GM21367 (cell line): ENCODE results near the gene LMO1.
A peak's percentile ranks its signal among the peaks of the same experiment; 100 is the strongest.

Experiments
- ATAC-seq: cut with Tn5 transposase; IDR thresholded peaks from one replicate; pipeline ENCODE4 v1.9.1; 2021; ENCODE audit not compliant: unreplicated experiment

The LMO1 gene

DNA sequence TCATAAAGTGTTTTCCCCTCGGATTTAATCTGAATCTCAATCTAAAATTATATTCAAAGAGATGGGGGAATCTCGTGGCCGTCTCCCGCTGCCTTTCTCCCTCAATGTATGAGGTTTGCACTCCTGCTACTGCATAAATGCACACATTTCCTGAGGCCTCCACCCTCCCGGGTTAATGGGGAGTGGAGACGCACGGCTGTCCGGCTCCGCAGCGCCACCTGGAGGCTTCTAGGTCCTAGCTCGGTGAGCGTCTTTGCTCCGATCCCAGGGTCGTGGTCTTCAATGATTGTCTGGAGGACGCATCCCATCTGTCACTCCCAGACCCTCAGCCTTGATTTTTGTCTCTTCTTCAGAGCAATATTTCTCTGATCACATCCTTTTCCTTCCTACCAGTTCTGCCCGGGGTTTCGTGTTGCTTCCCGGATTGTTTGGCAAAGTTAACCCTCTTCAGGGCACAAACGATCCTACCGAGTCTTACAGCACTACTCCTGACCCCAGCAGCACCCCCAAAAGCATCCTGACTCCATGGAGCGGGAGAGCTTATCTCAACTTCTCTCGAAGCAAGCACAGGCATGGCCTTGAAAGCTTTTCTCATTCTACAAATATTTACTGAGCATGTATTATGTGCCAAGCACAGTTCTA lies at the start of gene LMO1:
Gene LMO1 (minus strand): TSS at position 110 of the 642 bp plus-strand sequence. CDS start 516 bp downstream, outside the sequence.
- peak; percentile 66 for ATAC-seq

DNA sequence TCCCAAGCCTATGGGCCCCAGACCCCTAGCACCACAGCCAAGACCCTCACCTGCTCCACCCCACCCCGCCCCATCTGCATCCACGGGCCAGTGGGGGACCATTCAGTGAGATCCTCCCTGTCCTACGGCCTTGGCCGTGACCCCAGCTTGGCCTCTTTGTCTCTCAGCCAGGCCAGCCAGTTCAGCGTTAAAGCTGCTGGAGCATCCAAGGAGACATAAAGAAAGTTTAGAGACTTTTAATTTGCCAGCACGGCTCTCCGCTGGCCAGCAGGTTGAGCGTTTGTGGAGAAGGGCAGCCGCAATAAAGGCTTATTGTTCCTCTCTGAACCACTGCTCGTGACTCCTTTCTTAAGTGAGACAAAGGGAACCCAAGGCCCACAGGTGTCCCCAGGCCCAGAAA lies 49.3 kb upstream of the LMO1 start:
- ATAC-seq = no peak

DNA sequence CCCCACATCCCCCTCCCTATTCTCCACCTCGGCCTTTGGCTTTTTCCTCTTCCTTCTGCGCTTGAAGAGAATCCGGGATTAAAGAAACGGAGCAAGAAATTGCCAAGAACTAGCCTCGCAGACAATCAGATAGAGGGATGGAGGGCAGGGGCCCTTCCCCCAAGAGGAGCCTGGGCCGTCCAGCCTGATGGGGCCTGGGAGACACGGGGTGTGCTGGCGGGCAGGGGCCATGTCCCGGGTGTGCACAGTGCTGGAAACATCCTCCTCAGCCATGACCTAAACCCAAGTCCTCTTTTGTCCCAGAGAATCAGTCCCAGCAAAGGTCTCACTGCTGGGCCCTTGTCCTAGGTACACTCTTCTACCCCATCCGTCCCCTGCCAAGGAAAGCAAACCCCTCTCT lies 47.7 kb upstream of the LMO1 start:
- ATAC-seq = no peak

DNA sequence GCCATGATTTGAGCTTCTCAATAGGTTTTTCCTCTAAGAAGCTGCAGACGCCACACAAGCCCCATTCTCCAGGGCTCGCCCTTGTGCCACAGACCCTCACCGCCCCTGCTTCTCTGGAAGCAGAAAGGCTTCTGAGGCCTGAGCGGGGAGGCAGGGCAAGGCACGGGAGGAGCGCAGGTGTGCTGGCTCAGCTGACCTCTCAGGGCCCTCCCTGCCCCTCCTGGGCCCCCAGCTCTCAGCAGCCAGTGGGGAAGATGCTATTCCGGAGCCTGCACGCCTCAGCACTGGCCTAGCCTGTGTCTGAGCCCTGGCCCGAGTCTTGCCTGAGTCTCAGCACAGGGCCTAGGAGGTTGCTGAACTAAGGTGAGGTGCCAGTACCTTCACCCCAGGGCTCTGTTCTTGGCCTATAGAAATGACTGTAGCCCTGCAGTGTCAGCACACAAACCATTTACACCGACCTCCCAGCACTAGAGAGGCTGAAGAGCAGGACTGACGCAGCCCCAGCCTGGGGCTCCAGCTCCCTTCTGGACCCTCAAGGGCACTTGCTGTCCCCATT lies 47.1 kb upstream of the LMO1 start:
- ATAC-seq = no peak

DNA sequence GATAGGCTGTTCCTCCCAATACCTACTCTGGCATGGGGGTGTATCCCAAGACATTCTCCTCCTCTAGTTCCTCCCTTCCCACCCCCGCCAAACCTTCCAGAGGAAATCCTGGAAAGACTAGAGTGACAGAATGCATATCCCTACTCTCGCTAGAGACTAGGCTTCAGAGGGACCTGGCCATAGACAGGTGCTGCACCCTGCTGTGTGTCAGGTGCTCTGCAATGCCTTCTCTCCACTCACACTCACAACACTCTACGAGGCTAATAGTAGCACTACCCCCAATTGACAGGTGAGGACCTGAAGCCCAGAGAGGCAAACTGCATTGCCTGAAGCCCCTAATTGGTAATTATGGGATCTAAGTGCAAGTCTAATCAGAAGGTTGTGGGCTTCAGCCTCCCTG lies 46.2 kb upstream of the LMO1 start:
- ATAC-seq = no peak

DNA sequence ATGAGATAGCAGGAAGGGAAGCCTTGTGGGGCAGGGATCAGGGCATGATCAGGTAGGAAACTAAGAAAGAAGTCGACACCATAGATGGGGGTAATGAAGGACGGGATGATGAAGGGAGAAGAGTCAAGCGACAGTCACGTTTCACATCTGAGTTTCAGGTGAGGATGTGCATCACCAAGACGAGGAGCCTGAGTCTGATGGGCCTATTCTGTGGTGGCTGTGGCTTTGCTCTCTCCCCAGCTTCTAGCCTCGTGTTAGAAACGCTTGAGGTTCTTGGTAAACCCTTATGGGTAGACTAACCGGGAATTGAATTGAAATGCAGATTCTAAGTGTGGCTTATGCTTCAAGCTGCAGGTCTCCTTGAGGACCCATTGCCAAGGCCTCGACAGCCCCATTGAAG lies 45.6 kb upstream of the LMO1 start:
- no peak for ATAC-seq

DNA sequence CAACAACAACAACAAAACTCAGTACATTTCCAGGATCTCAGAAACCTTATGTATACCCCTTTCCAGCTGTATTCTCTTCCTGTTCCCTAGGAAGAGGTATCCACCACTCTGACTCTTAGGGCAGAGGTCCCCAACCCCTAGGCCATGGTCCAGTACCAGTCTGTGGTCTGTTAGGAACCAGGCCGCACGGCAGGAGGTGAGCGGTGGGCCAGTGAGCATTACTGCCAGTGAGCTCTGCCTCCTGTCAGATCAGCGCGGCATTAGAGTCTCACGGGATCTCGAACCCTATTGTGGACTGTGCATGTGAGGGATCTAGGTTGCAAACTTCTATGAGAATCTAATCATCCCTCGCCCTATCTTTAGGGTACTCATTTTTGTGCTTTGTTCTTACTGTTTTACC lies 43.9 kb upstream of the LMO1 start:
- ATAC-seq = no peak

DNA sequence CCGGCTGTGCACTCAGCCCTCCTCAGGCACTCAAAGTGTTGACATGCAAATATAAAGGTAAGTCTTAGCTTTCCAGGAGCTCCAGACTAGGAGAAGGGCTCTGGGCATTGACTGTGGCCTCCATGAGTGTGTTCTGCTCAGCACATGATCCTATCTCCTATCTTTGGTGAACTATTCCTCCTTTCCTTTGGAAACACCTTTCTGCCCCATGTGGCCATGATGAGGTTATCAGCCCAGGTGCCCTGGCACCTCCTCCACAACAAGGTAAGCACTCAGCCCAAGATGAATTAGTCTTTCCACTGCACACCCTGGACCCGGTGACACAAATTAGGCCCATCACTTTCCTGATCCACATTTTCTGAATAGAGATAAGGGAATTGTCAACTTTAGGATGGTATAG lies 37.9 kb upstream of the LMO1 start:
- no peak for ATAC-seq

DNA sequence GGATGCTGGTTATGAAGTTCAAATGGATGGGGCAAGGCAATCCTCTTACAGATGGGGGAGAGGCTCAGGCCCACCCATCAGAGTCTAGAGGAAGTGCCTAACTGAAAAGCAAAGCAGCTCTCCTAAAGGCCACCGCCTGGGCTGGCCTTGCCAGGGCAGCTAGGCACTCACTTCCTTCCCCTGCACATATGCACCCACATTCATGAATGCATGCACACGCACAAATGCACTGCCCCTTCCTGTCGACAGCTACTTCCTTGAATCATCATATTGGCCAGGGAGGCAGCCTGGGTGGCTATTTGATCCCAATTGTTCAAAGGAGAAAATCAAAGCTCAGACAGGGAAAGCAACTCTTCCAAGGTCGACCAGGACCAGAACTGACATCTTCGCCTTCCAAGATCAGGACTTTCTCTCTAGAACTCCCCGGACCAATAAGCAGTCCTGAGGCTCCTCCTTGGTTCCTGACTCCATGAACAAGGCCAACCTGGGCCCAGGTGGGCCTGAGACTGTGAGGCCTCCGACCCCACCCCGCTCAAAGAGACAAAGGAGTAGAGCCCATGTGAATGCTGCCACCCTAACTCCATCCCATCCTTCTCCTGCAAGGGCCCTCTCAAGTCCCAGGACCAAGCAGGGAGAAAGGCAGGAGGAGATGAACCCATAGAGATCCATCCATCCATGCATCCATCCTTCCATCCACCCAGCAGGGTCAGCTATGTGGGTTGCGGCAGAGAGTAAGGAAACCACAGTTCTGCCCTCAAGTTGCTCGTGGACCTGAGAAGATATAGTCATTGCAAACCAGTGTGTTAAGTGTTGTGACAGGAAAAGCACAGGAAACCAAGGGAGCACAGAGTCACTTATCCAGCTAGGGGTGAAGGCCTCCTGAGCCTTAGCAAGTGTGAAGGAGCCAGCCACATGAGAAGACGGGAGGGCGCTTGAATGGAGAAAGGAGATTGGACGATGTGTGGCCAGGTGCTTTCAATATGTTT lies 35.4 kb upstream of the LMO1 start:
- ATAC-seq = no peak

DNA sequence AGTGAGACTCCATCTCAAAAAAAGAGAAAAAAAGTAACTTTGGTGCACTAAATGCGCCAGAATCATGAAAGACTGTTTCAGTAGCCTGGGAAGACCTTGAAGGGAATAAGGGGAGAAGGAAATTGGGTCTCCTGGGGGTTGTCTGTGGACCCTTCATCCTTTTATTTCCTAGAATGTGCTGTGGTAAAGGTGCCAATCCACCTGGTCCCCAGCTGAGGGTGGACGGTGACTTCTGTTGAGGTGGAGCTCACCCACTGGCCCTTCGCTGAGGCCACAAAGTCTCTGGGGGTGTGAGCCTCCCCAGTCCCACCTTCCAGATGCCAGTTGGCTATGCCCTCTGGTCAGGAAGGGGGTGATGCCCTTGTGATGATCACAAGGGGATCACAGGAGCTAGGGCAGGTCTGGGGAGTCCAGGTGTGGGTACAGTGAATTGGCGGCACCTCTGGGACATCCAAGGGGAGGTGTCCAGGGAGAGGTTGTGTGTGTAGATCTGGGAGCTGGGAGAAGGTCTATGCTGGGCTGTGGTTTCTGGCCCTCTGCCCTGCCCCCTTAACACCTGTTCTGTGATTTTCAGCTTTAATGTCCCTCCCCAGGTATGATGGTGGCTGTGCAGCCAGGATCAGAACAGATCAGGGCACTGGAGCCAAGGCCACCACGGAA lies 34.2 kb upstream of the LMO1 start:
- no peak for ATAC-seq

DNA sequence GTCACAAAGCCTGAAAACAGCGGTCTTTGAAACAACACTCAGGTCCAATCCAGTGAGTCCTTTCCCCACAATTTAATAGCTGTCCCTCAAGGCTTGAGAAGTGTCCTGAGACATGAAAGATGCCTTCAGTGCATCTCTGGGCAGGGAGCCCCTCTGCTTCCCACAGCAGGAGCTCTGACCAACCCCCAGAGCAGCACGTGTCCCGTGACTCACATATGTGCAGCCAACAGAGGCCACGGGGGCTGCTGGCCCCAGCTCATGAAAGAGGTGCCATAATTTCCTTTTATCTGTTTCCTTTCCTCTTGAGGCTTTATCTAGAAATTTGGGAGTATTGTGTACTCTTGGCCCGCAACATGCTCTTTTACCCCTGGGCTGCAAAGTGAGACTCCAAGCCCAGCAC lies 33.2 kb upstream of the LMO1 start:
- ATAC-seq = no peak

DNA sequence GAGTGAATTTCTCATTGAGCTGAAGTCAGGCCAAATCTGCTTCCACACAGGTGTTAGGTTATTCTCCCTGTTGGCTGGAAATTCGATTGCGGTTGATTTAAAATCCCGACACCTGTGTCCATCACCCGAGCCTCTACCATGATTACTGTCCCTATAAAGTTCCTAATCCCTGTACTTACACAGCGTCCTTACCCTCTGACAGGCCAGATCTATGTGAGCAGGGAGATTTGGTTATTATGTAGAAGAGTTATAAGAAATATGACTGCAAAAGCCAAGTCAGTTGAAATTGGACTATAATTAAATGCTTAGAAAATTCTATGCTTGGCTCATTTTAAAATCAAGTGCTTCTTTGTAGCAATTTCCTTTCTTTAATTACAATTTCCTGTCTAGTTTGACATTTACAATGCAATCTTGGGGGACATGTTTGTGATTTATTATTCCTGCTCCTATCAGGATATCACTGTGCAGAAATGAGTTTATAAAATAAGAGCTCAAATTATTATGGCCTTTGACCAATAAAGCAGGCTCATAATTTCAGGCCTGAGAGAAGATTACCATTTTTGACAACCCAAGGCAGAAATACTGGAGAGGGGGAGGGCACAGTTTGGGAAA lies 32.5 kb upstream of the LMO1 start:
- no peak for ATAC-seq

DNA sequence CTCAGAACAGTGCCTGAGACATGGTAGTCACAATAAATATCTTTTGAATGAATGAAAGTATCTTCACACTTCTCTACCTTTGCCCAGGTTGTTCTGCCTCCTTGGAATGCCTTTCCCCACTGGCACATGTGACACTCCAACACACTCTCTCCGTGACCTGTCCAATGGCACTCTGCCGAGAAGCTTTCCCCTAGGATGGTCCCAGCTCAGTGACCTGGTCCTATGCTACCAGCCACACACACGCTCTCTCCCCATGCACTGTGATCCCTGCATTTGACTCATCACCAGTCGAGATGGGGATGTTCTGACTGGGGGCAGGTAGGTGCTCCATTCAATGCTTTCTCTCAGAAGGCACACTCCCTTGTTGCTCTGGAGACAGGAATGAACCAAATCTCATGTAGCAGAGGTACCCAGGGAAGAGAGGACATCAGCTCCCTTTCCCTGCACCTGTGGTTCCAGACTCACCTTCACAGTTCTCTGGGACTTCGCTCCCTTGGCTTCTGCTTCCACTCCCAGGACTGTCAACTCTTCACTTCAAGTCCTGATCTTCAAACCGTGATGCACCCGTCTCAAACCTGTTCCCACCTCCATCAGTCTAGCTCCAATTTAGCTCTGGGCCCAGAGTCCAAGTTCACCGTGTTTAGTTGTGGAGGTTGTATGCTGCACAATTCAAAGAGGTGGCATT lies 30.7 kb upstream of the LMO1 start:
- no peak for ATAC-seq

DNA sequence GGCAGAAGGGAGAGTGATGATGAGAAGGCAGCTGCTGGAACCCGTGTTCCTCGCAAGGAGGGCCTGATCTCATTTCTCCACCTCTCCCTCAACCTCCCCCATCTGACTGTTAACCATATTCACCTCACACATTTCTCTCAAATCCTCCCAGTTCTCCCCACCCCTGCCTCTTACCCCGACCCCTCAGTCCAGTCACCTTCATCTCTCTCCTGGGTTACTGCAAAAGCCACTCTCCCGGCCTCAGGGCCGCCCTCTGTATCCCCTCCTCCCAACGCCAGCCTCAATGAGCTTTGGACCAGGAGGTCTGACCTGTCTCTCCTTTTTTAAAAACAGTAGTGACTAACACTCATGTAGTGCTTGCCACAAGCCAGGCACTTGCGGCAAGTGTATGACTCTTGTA lies 29.5 kb upstream of the LMO1 start:
- ATAC-seq = no peak

DNA sequence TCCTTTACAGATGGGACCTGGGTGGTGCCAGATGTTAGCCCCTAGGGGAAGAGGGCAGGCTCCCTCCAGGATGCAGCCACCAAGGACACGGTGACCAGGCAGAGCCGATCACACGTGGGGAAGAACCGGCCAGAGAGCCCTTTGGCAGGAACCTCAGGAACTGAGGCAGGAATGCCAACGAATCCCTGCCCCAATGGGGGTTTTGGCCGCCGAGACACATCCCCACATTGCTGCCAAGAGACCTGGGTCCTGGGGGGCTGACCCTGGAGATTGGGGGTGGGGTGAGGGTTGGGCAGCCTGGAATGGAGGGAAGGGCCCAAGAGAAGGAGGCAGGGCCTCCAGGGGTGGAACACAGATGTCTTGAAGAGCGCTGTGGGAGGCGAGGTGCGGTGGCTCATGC lies 28.7 kb upstream of the LMO1 start:
- ATAC-seq = no peak

DNA sequence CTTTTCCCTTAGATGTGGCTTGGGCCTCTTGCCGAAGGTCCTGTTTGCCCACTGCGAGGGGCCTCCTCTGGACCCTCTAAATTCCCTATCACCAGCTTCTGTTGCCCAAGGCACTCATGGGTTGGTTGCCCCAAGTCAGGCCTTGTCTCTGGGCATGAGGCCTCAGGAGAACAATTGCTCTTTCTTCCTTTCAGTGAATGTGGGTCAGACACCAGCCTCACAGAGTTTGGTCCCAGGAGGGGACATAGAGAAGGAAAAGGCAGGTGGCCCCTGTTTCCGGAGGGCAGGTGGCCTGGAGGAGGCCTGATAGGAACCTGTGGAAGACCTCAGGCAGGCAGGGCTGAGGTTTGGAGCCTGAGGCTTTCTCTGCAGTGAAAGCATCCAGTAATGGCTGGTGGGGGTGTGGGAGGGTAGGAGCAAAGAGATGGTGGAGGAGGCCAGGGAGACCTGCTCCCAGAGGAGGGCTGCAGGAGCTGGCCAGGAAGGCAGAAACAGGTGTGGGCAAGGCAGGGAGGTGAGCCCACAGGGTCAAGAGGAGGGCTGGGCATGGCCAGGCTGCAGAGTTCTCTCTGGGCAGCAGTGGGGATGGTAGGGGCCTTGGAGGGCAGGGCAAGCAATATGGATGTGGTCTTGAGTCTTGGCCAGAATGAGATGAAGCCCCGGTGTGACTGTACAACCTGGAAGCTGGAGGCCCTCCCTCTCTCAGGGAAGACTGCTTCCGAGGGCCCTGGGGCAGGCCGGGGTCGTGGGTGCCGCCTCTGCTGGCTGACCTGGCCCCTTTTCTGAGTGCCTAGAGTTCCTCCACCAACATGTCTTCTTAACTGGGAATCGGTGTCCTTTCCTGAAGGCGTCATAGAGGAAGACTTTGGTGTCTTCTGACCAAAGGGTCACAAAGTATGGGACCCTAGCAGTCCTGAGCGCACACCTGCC lies 28.0 kb upstream of the LMO1 start:
- ATAC-seq = no peak

DNA sequence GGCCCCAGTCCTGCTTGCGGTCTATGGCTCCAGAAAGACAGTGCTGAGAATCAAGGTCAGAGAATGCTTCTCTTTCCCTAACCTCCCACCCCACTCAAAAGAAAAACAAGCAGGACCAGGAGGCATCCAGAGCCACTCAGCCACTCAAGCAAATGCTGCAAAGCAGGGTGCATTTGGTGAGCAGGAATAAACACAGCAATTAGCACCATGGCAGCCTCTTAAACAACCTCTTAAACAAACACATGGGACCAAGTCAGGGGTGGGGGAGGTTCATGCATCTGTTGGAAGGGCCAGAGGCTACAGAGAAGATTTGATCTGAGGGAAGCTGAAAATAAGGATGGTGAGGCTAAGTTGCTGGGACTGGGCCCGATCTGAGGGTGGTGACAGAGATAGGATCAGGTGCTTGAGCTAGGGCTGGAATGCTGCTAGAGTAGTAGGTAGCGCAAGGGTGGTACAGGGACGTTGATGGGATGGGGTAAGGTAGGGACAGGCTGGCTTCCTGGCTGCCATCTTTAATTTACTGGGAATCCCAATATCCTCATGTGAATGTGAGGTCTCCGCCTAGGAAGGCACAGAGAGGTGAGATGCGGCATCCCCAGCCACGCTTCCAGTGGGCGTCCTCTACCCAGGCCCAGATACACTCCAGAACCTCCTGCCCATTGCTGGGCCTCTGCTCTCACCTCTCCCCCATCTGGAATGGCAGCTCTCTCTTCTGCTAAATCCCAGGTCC lies 26.6 kb upstream of the LMO1 start:
- no peak for ATAC-seq

DNA sequence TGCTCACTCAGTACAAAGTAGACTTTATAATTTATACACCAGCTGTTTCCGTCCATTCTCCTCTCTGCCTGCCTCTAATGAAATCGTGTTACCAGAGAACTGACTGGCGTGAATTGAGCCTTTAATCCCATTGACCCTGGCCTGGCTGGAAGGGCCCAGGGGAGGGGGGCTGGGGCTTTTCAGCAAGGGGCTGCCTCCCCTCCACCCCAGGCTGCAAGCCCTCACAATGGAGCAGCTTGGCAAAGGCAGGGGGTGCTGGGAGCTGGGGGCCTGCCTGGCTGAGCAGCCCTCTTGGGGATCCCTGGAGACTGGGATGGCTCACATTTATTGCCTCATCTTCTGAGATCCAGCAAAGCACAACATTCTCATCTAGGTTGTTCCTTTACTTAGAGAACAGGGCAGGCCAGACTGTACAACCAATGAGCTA lies 25.8 kb upstream of the LMO1 start:
- ATAC-seq = no peak
